Measurements from ENCODE around the gene POLR1E.
"Not testable (repeated sequence)": the region's sequence is repeated elsewhere in the genome, so short reads cannot be mapped to it uniquely, and the experiment has no call there.

The POLR1E gene

GRCh38 chr9:37465249-37466036, 20.3 kb upstream of the POLR1E start, which contains the start of gene ZBTB5:
ZBTB5 (minus strand) TSS chr9:37465450; CDS start chr9:37442551, 22,899 bp downstream.
- peak; percentile 73 for DNase-seq

DNA sequence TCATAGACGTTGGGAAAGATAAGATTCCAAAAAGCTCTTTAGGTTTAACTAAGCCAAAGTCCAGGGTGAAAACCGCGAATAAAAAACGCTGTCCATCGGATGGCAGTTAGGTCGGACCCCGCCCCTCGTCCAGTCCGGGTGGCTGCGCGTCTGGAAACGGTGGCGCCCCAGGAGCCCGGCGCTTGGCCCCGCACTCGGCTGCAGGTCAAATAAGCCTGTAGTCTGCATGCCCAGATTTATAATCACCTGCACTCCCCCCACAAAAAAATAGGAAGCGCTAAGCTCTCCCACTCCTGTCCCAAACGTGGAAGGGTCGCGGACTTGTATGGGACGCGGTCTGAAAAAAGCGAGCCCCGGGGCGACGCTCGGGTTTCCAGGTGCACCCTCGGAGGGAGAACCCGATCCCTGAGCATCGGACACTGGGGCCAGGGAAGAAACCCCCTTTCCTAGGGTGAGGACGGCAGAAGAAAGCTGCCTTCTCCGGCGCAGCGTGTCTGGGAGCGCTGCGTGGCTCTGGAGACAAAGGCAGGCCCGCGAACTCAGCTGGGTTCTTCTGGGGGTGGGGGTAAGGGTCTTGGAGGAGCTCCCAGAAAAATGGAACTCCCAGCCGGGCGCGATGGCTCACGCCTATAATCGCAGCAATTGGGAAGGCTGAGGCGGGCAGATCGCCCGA, 19.6 kb upstream of the POLR1E start:
- DNase-seq, result no peak

GRCh38 chr9:37467530-37467929, 18.2 kb upstream of the POLR1E start:
- DNase-seq, result not testable (repeated sequence)

DNA sequence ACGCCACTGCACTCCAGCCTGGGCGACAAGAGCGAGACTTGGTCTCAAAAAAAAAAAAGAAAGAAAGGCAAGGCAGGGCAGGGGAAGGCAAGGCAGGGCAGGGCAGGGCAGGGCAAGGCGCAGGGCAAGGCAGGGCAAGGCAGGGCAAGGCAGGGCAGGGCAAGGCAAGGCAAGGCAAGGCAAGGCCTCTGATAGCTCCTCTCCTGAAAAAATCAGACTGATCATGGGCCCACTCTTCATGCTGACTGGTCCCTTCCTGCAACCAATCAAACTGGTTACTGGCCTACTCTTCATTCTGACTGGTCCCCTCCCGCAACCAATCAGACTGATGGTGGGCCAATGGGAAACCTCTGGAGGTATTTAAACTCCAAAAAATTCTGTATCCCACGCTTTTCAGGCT, 17.1 kb upstream of the POLR1E start:
- no peak for DNase-seq

DNA sequence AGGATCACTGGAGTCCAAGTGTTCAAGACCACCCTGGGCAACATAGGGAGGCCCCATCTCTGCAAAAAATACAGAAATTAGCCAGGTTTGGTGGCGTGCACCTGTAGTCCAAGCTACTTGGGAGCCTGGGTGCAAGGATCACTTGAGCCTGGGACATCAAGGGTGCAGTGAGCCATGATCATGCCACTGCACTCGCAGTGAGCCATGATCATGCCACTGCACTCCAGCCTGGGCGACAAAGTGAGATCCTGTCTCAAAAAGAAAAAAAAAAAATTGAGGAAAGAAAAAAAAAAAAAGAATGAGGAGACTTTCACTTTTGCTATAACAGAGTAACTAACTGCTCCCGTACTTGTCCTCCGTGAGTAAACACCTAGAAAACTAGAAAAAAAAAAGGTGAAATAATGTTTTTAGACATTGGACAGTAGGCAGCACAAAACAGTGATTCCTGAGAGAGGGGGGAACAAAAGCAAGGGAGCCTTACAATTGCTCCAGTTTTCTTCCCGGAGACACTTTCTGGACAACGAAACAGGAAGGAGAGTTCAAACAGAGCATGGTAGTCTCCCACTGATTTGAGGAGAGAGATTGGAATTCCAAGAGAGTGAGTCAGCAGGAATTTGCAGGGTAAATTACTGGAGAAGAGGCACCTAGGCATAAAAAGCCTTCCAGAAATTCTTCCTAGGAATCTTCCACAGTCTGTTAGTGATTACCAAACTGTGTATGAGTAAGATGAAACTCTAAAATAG, 13.6 kb upstream of the POLR1E start:
- peak; percentile 31 for DNase-seq

- not testable (repeated sequence) for DNase-seq
These were observed 11.8 kb upstream of the POLR1E start for GRCh38 chr9:37473982-37474381.

- no peak for DNase-seq
These were observed 11.3 kb upstream of the POLR1E start for GRCh38 chr9:37474438-37474837.

GRCh38 chr9:37476930-37477329, 8.8 kb upstream of the POLR1E start:
- no peak for DNase-seq

GRCh38 chr9:37477443-37477842, 8.3 kb upstream of the POLR1E start:
- not testable (repeated sequence) for DNase-seq

GRCh38 chr9:37477987-37478619, 7.6 kb upstream of the POLR1E start:
- DNase-seq, result not testable (repeated sequence)

DNA sequence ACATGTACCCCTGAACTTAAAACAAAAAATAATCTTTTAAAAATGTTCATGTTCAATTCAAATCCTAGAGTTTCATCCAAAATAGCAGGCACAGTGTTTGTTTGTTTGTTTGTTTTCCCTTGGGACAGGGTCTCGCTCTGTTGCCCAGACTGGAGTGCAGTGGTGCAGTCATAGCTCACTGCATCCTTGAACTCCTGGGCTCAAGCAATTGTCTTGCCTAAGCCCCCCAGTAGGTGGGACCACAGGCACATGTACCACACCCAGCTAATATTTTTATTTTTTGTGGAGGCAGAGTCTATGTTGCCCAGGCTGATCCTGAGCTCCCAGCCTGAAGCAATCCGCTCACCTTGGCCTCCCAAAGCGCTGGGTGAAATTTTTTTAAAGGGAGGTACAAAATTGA, 5.0 kb upstream of the POLR1E start:
- no peak for DNase-seq

- no peak for DNase-seq
These were observed 488 bp downstream of the POLR1E start for GRCh38 chr9:37486256-37486615.

- DNase-seq, result no peak
These were observed 1.1 kb downstream of the POLR1E start for GRCh38 chr9:37486616-37487548.

- DNase-seq, result no peak
These were observed 6.2 kb downstream of the POLR1E start for GRCh38 chr9:37491939-37492338.

DNA sequence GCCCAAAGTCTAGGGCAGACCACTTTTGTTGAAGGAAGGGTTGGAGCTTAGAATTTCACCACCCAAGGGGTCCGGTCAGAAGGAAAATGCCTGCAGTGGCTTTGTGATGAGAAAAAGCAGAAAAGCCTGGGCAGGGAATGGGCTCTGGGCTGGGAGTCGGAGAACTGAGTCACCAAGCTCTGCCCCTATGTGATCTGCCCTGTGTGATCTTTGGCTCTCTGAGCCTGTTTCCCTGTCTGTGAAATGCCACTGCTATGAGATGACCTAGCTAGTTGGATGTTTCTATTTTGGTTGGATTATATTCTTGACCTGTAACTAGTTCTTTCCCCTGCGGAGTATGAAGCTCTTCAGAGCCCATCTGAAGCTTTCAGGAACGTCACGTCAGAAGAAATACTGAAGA, 9.8 kb downstream of the POLR1E start:
- no peak for DNase-seq

GRCh38 chr9:37496020-37496419, 10.3 kb downstream of the POLR1E start:
- DNase-seq, result no peak

GRCh38 chr9:37497320-37497719, 11.6 kb downstream of the POLR1E start:
- no peak for DNase-seq

GRCh38 chr9:37498457-37498856, 12.7 kb downstream of the POLR1E start:
- DNase-seq, result no peak

DNA sequence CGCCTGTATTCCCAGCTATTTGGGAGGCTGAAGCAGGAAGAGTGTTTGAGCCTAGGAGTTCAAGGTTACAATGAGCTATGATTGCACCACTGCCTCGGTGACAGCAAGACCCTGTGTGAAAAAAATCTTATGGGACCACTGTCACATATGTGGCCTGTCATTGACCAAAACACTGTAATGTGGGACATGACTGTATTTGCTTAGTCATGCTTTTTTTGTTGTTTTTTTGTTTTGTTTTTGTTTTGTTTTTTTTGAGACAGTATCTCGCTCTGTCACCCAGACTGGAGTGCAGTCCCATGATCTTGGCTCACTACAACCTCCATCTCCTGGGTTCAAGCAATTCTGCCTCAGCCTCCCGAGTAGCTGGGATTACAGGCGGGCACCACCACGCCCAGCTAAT, 13.5 kb downstream of the POLR1E start:
- no peak for DNase-seq

GRCh38 chr9:37501957-37502596, 16.3 kb downstream of the POLR1E start:
- DNase-seq, result no peak

GRCh38 chr9:37503736-37504135, 18.0 kb downstream of the POLR1E start:
- DNase-seq, result no peak

- no peak for DNase-seq
These were observed 18.9 kb downstream of the POLR1E start for GRCh38 chr9:37504605-37505004.

Measured in 8988T (cell line).